ENCODE data around the gene CFLAR. TPM values are rescaled to one million over a fixed set of nuclear protein-coding genes. Genes with fewer than 3 reads are reported as not detected.

Gene CFLAR
- total RNA-seq, 1 experiment from 2014 or later: 7.6 TPM

GRCh38 chr2:201114350-201114749 is 1.6 kb upstream of the CFLAR start:
- Mint-ChIP-seq H3K4me1 (peaks cover 17 to 29% of the 10 kb centered on the region in 2 experiments), H3K4me3 (no peak overlapping the region), H3K27me3 (ENCODE audit: low read depth) (no peaks in the 10 kb centered on the region), H3K27ac (no peak overlapping the region; a peak in 1 of 7 replicates), H3K36me3 (ENCODE audit: insufficient read depth in 1 of 3, low read depth in 3 of 3) (peaks cover 0 to 4% (median 0%) of the 10 kb centered on the region in 3 experiments; a peak in 1 of 7 replicates), H3K9me3 (no peaks in the 10 kb centered on the region)
- Histone ChIP-seq H3K4me1 (ENCODE audit: insufficient read depth, low read length) (no peaks in the 10 kb centered on the region), H4K20me1 (ENCODE audit: control insufficient read depth, insufficient read depth, insufficient read length) (no peaks in the 10 kb centered on the region), H2BK15ac (ENCODE audit: low read depth, low read length) (no peak overlapping the region), H2AFZ (ENCODE audit: low read length) (no peak overlapping the region), H3K27ac (ENCODE audit: insufficient read length, low read depth, low read length) (no peak overlapping the region), H2BK20ac (ENCODE audit: low read depth, low read length, poor library complexity, severe bottlenecking) (no peak overlapping the region), H3K9ac (ENCODE audit: extremely low read depth, insufficient read length, low read length) (no peak overlapping the region), H2AK5ac (ENCODE audit: insufficient read length, low read length) (no peak overlapping the region), H3K14ac (ENCODE audit: insufficient read depth, low read length) (no peak overlapping the region), H3K27me3 (ENCODE audit: insufficient read depth, low read length) (no peaks in the 10 kb centered on the region), H4K5ac (ENCODE audit: insufficient read length, low read depth, low read length) (no peak overlapping the region), H3K56ac (ENCODE audit: insufficient read length, low read depth, low read length) (no peak overlapping the region), H3K23me2 (ENCODE audit: insufficient read length, low read depth, low read length, poor library complexity, severe bottlenecking) (peaks cover 14% of the 10 kb centered on the region), H4K8ac (replicated peaks; ENCODE audit: insufficient read length, low read depth, low read length) (no peak overlapping the region), H3K4me2 (ENCODE audit: insufficient read depth, insufficient read length, low read length) (no peak overlapping the region), H3K4ac (ENCODE audit: low read depth, low read length) (no peak overlapping the region), H3K79me2 (ENCODE audit: insufficient read depth, low read length) (no peaks in the 10 kb centered on the region), H3K79me1 (ENCODE audit: insufficient read depth, low read depth, low read length, poor library complexity, severe bottlenecking) (no peaks in the 10 kb centered on the region), H3K23ac (ENCODE audit: insufficient read length, low read depth, low read length) (no peak overlapping the region), H2BK120ac (ENCODE audit: low read depth, low read length, poor library complexity, severe bottlenecking) (no peak overlapping the region), H3T11ph (ENCODE audit: low read length) (no peak overlapping the region), H4K91ac (ENCODE audit: insufficient read length, low read depth, low read length) (no peak overlapping the region), H2BK5ac (ENCODE audit: insufficient read length, low read length) (no peak overlapping the region), H2BK12ac (ENCODE audit: insufficient read length, low read depth, low read length) (no peak overlapping the region), H3K18ac (ENCODE audit: insufficient read length, low read depth, low read length) (no peak overlapping the region), H3K9me3 (ENCODE audit: control insufficient read depth, low read depth, low read length) (no peaks in the 10 kb centered on the region)
- no CpG with 5 or more reads among the region's 4 CpGs for WGBS (ENCODE audit: extremely low coverage, insufficient read length, low lambda C conversion rate)
- TF ChIP-seq CTCF (conservative IDR thresholded peaks at IDR 0.05): no peak
- no peak for DNase-seq

Measured in H9 (cell line).